ENCODE data around the gene RUFY1. TPM values are rescaled to one million over a fixed set of nuclear protein-coding genes. Genes with fewer than 3 reads are reported as not detected.
"Not testable (repeated sequence)": the region's sequence is repeated elsewhere in the genome, so short reads cannot be mapped to it uniquely, and the experiment has no call there.

Gene RUFY1
- total and polyA plus RNA-seq, 2 of the 13 experiments (the other 11 are each of a cell fraction or from before 2014, with no cell fraction given), result 19.9 to 31.9 TPM

DNA sequence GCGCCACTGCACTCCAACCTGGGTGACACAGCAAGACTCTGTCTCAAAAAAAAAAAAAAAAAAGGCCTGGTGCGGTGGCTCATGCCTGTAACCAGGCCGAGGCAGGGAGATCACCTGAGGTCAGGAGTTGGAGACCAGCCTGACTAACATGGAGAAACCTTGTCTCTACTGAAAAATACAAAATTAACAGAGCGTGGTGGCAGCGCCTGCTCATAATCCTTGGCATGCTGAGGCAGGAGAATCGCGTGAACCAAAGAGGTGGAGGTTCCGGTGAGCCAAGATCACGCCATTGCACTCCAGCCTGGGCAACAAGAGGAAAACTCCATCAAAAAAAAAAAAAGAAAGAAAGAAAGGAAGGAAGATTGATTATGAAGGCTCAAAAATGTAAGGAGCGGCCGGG, 88.9 kb downstream of the RUFY1 start:
- FAIRE-seq; H3K79me2 ChIP-seq (ENCODE audit: insufficient read depth, low read length); H3K27ac ChIP-seq (ENCODE audit: extremely low read length, insufficient read depth, low read length); H3K36me3 ChIP-seq (replicated peaks in 1 of 2; ENCODE audit: control insufficient read depth in 1 of 2, insufficient read depth in 2 of 2, low read length in 2 of 2); H3K27me3 ChIP-seq (ENCODE audit: control insufficient read depth in 1 of 2, insufficient read depth in 2 of 2, low read length in 2 of 2); H3K4me1 ChIP-seq (ENCODE audit: insufficient read depth, low read length); H3K9ac ChIP-seq (ENCODE audit: insufficient read depth, low read depth, low read length); DNase-seq (ENCODE audit: low spot score); H2AFZ ChIP-seq (ENCODE audit: low read length); CTCF ChIA-PET (ENCODE audit: low intra/inter-chr PET ratio, low total read pairs); H4K20me1 ChIP-seq (ENCODE audit: insufficient read depth, low read length); intact Hi-C loops (cut with micrococcal nuclease; ENCODE audit: unreplicated experiment); in situ Hi-C loops (cut with HindIII; ENCODE audit: extremely low pct_ligation_motif_present, low pct_unique_long_range_greater_than_20kb); H3K4me3 ChIP-seq (replicated peaks in 1 of 3; ENCODE audit: insufficient read depth in 1 of 3, low read depth in 2 of 3, low read length in 3 of 3); H3K9me3 ChIP-seq (ENCODE audit: low read length); H3K4me2 ChIP-seq (ENCODE audit: low read depth, low read length); ATAC-seq; BruUV-seq (replicated peaks): not testable (repeated sequence)
- 76% methylated on average over 11 of the region's 11 CpGs for WGBS (ENCODE audit: low lambda C conversion rate)
- POLR2A ChIA-PET, result interaction anchor here (2.8 kb wide), 1 partner anchor 16 kb away, joined by 8 read pairs; the partner anchor contains the start of gene HNRNPH1

DNA sequence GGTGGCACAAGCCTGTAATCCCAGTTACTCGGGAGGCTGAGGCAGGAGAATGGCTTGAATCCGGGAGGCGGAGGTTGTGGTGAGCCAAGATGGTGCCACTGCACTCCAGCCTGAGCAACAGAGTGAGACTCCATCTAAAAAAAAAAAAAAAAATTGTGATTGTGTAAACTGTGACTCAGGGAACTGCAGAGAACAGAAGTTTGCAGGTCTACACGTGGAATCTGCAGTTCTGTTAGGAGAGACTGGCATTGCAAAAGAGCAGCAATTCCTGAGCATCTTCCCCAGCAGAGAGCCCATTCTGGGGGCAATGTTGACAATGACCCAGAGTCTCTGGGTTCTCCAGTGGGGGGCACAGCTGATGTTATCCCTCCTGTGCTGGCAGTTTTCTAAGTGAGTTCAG, 91.4 kb downstream of the RUFY1 start:
- BruUV-seq (replicated peaks); H3K9me3 ChIP-seq (ENCODE audit: low read length); H3K9ac ChIP-seq (ENCODE audit: insufficient read depth, low read depth, low read length); H3K4me1 ChIP-seq (ENCODE audit: insufficient read depth, low read length); ATAC-seq; POLR2A ChIA-PET; H3K4me2 ChIP-seq (ENCODE audit: low read depth, low read length); H3K4me3 ChIP-seq (replicated peaks in 1 of 3; ENCODE audit: insufficient read depth in 1 of 3, low read depth in 2 of 3, low read length in 3 of 3); DNase-seq (ENCODE audit: low spot score); H3K27ac ChIP-seq (ENCODE audit: extremely low read length, insufficient read depth, low read length); CTCF ChIA-PET (ENCODE audit: low intra/inter-chr PET ratio, low total read pairs); intact Hi-C loops (cut with micrococcal nuclease; ENCODE audit: unreplicated experiment); H2AFZ ChIP-seq (ENCODE audit: low read length); in situ Hi-C loops (cut with HindIII; ENCODE audit: extremely low pct_ligation_motif_present, low pct_unique_long_range_greater_than_20kb); H3K79me2 ChIP-seq (ENCODE audit: insufficient read depth, low read length); FAIRE-seq; H4K20me1 ChIP-seq (ENCODE audit: insufficient read depth, low read length); H3K36me3 ChIP-seq (replicated peaks in 1 of 2; ENCODE audit: control insufficient read depth in 1 of 2, insufficient read depth in 2 of 2, low read length in 2 of 2): not testable (repeated sequence)
- peaks cover 5 to 13% of the 10 kb centered on the region in 2 experiments; a peak in 4 of 5 replicates for H3K27me3 ChIP-seq (ENCODE audit: control insufficient read depth in 1 of 2, insufficient read depth in 2 of 2, low read length in 2 of 2)
- WGBS (ENCODE audit: low lambda C conversion rate), result no CpG with 5 or more reads among the region's 4 CpGs

GRCh38 chr5:179642626-179643025, 92.3 kb downstream of the RUFY1 start:
- ATAC-seq; H3K4me1 ChIP-seq (ENCODE audit: insufficient read depth, low read length); H3K36me3 ChIP-seq (replicated peaks in 1 of 2; ENCODE audit: control insufficient read depth in 1 of 2, insufficient read depth in 2 of 2, low read length in 2 of 2); CTCF ChIA-PET (ENCODE audit: low intra/inter-chr PET ratio, low total read pairs); H2AFZ ChIP-seq (ENCODE audit: low read length); in situ Hi-C loops (cut with HindIII; ENCODE audit: extremely low pct_ligation_motif_present, low pct_unique_long_range_greater_than_20kb); BruUV-seq (replicated peaks); intact Hi-C loops (cut with micrococcal nuclease; ENCODE audit: unreplicated experiment); FAIRE-seq; H3K4me2 ChIP-seq (ENCODE audit: low read depth, low read length); DNase-seq (ENCODE audit: low spot score); H4K20me1 ChIP-seq (ENCODE audit: insufficient read depth, low read length); H3K79me2 ChIP-seq (ENCODE audit: insufficient read depth, low read length); H3K9me3 ChIP-seq (ENCODE audit: low read length); H3K4me3 ChIP-seq (replicated peaks in 1 of 3; ENCODE audit: insufficient read depth in 1 of 3, low read depth in 2 of 3, low read length in 3 of 3); H3K27ac ChIP-seq (ENCODE audit: extremely low read length, insufficient read depth, low read length); H3K9ac ChIP-seq (ENCODE audit: insufficient read depth, low read depth, low read length): not testable (repeated sequence)
- 44% methylated on average over 10 of the region's 17 CpGs for WGBS (ENCODE audit: low lambda C conversion rate)
- POLR2A ChIA-PET, result interaction anchor here (2.1 kb wide), 1 partner anchor 19 kb away, joined by 7 read pairs; the partner anchor contains the start of gene HNRNPH1
- H3K27me3 ChIP-seq (ENCODE audit: control insufficient read depth in 1 of 2, insufficient read depth in 2 of 2, low read length in 2 of 2), result peaks cover 7 to 13% of the 10 kb centered on the region in 2 experiments; a peak in 4 of 5 replicates

- 31% methylated on average over 8 of the region's 16 CpGs for WGBS (ENCODE audit: low lambda C conversion rate)
- BruUV-seq (replicated peaks); H3K27ac ChIP-seq (ENCODE audit: extremely low read length, insufficient read depth, low read length); FAIRE-seq; H3K9ac ChIP-seq (ENCODE audit: insufficient read depth, low read depth, low read length); H3K36me3 ChIP-seq (replicated peaks in 1 of 2; ENCODE audit: control insufficient read depth in 1 of 2, insufficient read depth in 2 of 2, low read length in 2 of 2); DNase-seq (ENCODE audit: low spot score); H3K9me3 ChIP-seq (ENCODE audit: low read length); intact Hi-C loops (cut with micrococcal nuclease; ENCODE audit: unreplicated experiment); H2AFZ ChIP-seq (ENCODE audit: low read length); H3K4me2 ChIP-seq (ENCODE audit: low read depth, low read length); H3K4me1 ChIP-seq (ENCODE audit: insufficient read depth, low read length); in situ Hi-C loops (cut with HindIII; ENCODE audit: extremely low pct_ligation_motif_present, low pct_unique_long_range_greater_than_20kb); H3K79me2 ChIP-seq (ENCODE audit: insufficient read depth, low read length); H4K20me1 ChIP-seq (ENCODE audit: insufficient read depth, low read length); H3K4me3 ChIP-seq (replicated peaks in 1 of 3; ENCODE audit: insufficient read depth in 1 of 3, low read depth in 2 of 3, low read length in 3 of 3); CTCF ChIA-PET (ENCODE audit: low intra/inter-chr PET ratio, low total read pairs): not testable (repeated sequence)
- peak; percentile 16; the same call in 1 of the 3 replicates for ATAC-seq
- H3K27me3 ChIP-seq (ENCODE audit: control insufficient read depth in 1 of 2, insufficient read depth in 2 of 2, low read length in 2 of 2), result peaks cover 8 to 17% of the 10 kb centered on the region in 2 experiments; a peak in 4 of 5 replicates
- POLR2A ChIA-PET, result interaction anchor here (2.1 kb wide), 1 partner anchor 20 kb away, joined by 7 read pairs; the partner anchor contains the start of gene HNRNPH1
Observed at GRCh38 chr5:179643141-179643920, 93.0 kb downstream of the RUFY1 start.
